GM12878 (cell line): ENCODE data around the gene PRM1. TPM values are rescaled to one million over a fixed set of nuclear protein-coding genes. Genes with fewer than 3 reads are reported as not detected.
A peak's percentile ranks its signal among the peaks of the same experiment; 100 is the strongest.

Experiments
- BCL3 ChIP-seq: IDR thresholded peaks from 2 replicates; pipeline ENCODE4 v1.6.1; 2011; ENCODE audit warnings: borderline replicate concordance, low read depth, mild to moderate bottlenecking, moderate library complexity, low read length; ENCODE audit not compliant: insufficient read depth, poor library complexity, severe bottlenecking
- CUX1 ChIP-seq: IDR thresholded peaks from 2 replicates; pipeline ENCODE4 v1.6.1; 2012; ENCODE audit warnings: improper control_type of control experiment, low read depth, low read length; ENCODE audit not compliant: insufficient replicate concordance
- HDGF ChIP-seq: fragments of 450-650 bp; IDR thresholded peaks from 2 replicates; pipeline ENCODE4 v1.6.1; 2016; ENCODE audit warnings: antibody characterized with exemption
- POLR2AphosphoS2 ChIP-seq: IDR thresholded peaks from 2 replicates; pipeline ENCODE4 v1.6.1; 2011; ENCODE audit warnings: low read depth, mild to moderate bottlenecking, low read length, improper control_type of control experiment, moderate library complexity
- polyA plus RNA-seq, 11 experiments: library from polyadenylated mRNA; depleted of rRNA in 4 of 11; unstranded in 6 of 11; stranded (reverse) in 5 of 11; fragments of >200 nt; fragmentation: Nextera tagmentation in 4 of 11; fragmentation: Illumina TruSeq in 1 of 11; extraction: Ambion mirVana in 4 of 11; extraction: Trizol in 1 of 11; gene quantifications; 1 replicate in 1 of 11; 2 replicates in 10 of 11; pipeline versions ENCODE4 v1.2.1 to v1.2.3, GENCODE V29; 2011 to 2016; ENCODE audit warnings: inconsistent platforms in 2 of 11, missing spikeins in 2 of 11, low read depth in 1 of 11
- total RNA-seq, 4 experiments: library from RNA; depleted of rRNA in 3 of 4; stranded (reverse); fragments of >200 nt in 3 of 4; fragmentation: Illumina TruSeq in 1 of 4; extraction: Trizol in 1 of 4; gene quantifications; 2 replicates each; pipeline versions ENCODE4 v1.2.1 to v1.2.3, GENCODE V29; 2013 to 2021

Gene PRM1
- total and polyA plus RNA-seq, 10 of the 15 experiments (the other 5 are each of a cell fraction or from before 2014, with no cell fraction given) = 0.20 TPM; not detected in 9

- TF ChIP-seq CUX1 (no peak), POLR2AphosphoS2 (no peak), BCL3 (peak; percentile 30), HDGF (peak; percentile 54; the same call in 1 of the 2 replicates)
Observed at GRCh38 chr16:11308493-11309283, 27.6 kb upstream of the PRM1 start (continued).
